GM12878 (cell line): ENCODE results near the gene VWA3B. TPM values are rescaled to one million over a fixed set of nuclear protein-coding genes. Genes with fewer than 3 reads are reported as not detected.

ENCODE experiments used
- ATAC-seq: fragments of 200-7000 bp; cut with Tn5 transposase; 3 replicates; pipeline ENCODE4 v1.9.1; 2020; ENCODE audit warnings: mild to moderate bottlenecking, moderate library complexity
- BruUV-seq: library from RNA; stranded (reverse); fragments of 400-500 nt; replicated peaks from 2 replicates; lab custom pipeline; 2021; lab: Mats Ljungman, UMichigan
- CTCF ChIA-PET: fragments of 300-600 bp; sonication (Branson Sonifier 250); formaldehyde crosslinking; extraction: SDS; loops from one replicate; lab custom pipeline; 2021; ENCODE audit warnings: inconsistent platforms; lab: Yijun Ruan, JAX
- POLR2A ChIA-PET: fragments of 350-600 bp; formaldehyde crosslinking; extraction: SDS; loops from one replicate; lab custom pipeline; 2021; ENCODE audit warnings: inconsistent platforms; lab: Charles Lee
- RAD21 ChIA-PET: fragments of 300-600 bp; sonication (Branson Sonifier 250); formaldehyde crosslinking; loops from one replicate; lab custom pipeline; 2023; ENCODE audit warnings: antibody characterized with exemption; ENCODE audit not compliant: unreplicated experiment; lab: Charles Lee
- SMC1A ChIA-PET: fragments of 300-600 bp; sonication (Branson Sonifier 250); formaldehyde crosslinking; loops from one replicate; lab custom pipeline; 2023; ENCODE audit not compliant: unreplicated experiment, uncharacterized antibody; lab: Charles Lee
- DNase-seq: peaks from one replicate; pipeline ENCODE4 v3.0.0-alpha.2; 2011; ENCODE audit warnings: low read depth, low spot score
- FAIRE-seq: peaks from 3 replicates; lab custom pipeline; 2011; peaks lifted over from hg19 to GRCh38; lab: Jason Lieb, UNC
- H2AFZ ChIP-seq: 2 replicates; pipeline ENCODE4 v1.6.0; 2011; ENCODE audit warnings: low read depth, low read length, control low read depth; ENCODE audit not compliant: control insufficient read depth
- H3K27ac ChIP-seq: 2 replicates; pipeline ENCODE4 v1.5.1; 2011; ENCODE audit warnings: control low read depth; ENCODE audit not compliant: control insufficient read depth, insufficient read depth
- H3K27me3 ChIP-seq, 2 experiments: replicated peaks in 1 of 2; 2 replicates each; pipeline versions ENCODE4 v1.6.0 to v1.6.1; 2011; ENCODE audit warnings: low read length in 1 of 2; ENCODE audit not compliant: control insufficient read depth in 2 of 2, insufficient read depth in 2 of 2
- H3K36me3 ChIP-seq, 2 experiments: 2 replicates each; pipeline ENCODE4 v1.5.1; 2011; ENCODE audit warnings: low read length in 1 of 2; ENCODE audit not compliant: control insufficient read depth in 2 of 2, insufficient read depth in 2 of 2
- H3K4me1 ChIP-seq: 2 replicates; pipeline ENCODE4 v1.6.1; 2011; ENCODE audit warnings: mild to moderate bottlenecking, low read length, moderate library complexity, mixed read lengths; ENCODE audit not compliant: control insufficient read depth, insufficient read depth
- H3K4me2 ChIP-seq: 2 replicates; pipeline ENCODE4 v1.6.0; 2011; ENCODE audit warnings: control low read depth; ENCODE audit not compliant: control insufficient read depth, insufficient read depth
- H3K4me3 ChIP-seq: fragments of 200-600 bp; sonication (generic); 2 replicates; pipeline ENCODE4 v1.5.1; 2016
- H3K79me2 ChIP-seq: 2 replicates; pipeline ENCODE4 v1.6.0; 2011; ENCODE audit warnings: low read length; ENCODE audit not compliant: control insufficient read depth, insufficient read depth
- H3K9ac ChIP-seq: 2 replicates; pipeline ENCODE4 v1.8.0; 2011; ENCODE audit warnings: low read length, control low read depth, mixed read lengths; ENCODE audit not compliant: control insufficient read depth, insufficient read depth
- H3K9me3 ChIP-seq: replicated peaks from 3 replicates; pipeline ENCODE4 v1.5.1; 2011; ENCODE audit warnings: mild to moderate bottlenecking, low read length; ENCODE audit not compliant: control insufficient read depth, insufficient read depth
- H4K20me1 ChIP-seq: 2 replicates; pipeline ENCODE4 v1.6.0; 2011; ENCODE audit not compliant: control insufficient read depth, insufficient read depth
- ASH2L ChIP-seq: fragments of 300-600, 200-600 bp; sonication (generic); IDR thresholded peaks from 2 replicates; pipeline ENCODE4 v1.6.1; 2017; ENCODE audit warnings: low read depth, mild to moderate bottlenecking, borderline replicate concordance
- BCLAF1 ChIP-seq: fragments of 450-650 bp; IDR thresholded peaks from 2 replicates; pipeline ENCODE4 v1.6.1; 2017; ENCODE audit warnings: antibody characterized with exemption, mild to moderate bottlenecking, moderate library complexity
- DPF2 ChIP-seq: fragments of 450-650 bp; IDR thresholded peaks from 2 replicates; pipeline ENCODE4 v1.6.1; 2017; ENCODE audit warnings: mild to moderate bottlenecking
- E4F1 ChIP-seq: fragments of 450-650 bp; IDR thresholded peaks from 2 replicates; pipeline ENCODE4 v1.6.1; 2018; ENCODE audit warnings: borderline replicate concordance, mild to moderate bottlenecking; ENCODE audit not compliant: partially characterized antibody
- GATAD2B ChIP-seq: fragments of 450-650 bp; conservative IDR thresholded peaks from 2 replicates; pipeline ENCODE4 v1.6.1; 2017; ENCODE audit warnings: low read depth, mild to moderate bottlenecking, moderate library complexity
- JUND ChIP-seq: IDR thresholded peaks from 2 replicates; pipeline ENCODE4 v1.6.1; 2012; ENCODE audit warnings: low read depth, mild to moderate bottlenecking, low read length, improper control_type of control experiment, moderate library complexity
- MYC ChIP-seq: IDR thresholded peaks from 2 replicates; pipeline ENCODE4 v1.6.1; 2011; ENCODE audit warnings: mild to moderate bottlenecking, low read length, moderate library complexity, inconsistent platforms; ENCODE audit not compliant: insufficient read depth, insufficient replicate concordance, insufficient read length, severe bottlenecking
- NR2F1 ChIP-seq: fragments of 450-650 bp; conservative IDR thresholded peaks from 2 replicates; pipeline ENCODE4 v1.6.1; 2017; ENCODE audit warnings: mild to moderate bottlenecking
- POLR2AphosphoS5 ChIP-seq: IDR thresholded peaks from 2 replicates; pipeline ENCODE4 v1.6.1; 2011; ENCODE audit warnings: mild to moderate bottlenecking, low read length, inconsistent platforms
- RAD51 ChIP-seq: fragments of 450-650 bp; IDR thresholded peaks from 2 replicates; pipeline ENCODE4 v1.6.1; 2016; ENCODE audit warnings: moderate library complexity, mild to moderate bottlenecking, inconsistent platforms
- RB1 ChIP-seq: fragments of 450-650 bp; formaldehyde crosslinking; IDR thresholded peaks from 2 replicates; pipeline ENCODE4 v1.6.1; 2017; ENCODE audit warnings: mild to moderate bottlenecking, borderline replicate concordance
- SREBF1 ChIP-seq: IDR thresholded peaks from 2 replicates; pipeline ENCODE4 v1.6.1; 2012; ENCODE audit warnings: mild to moderate bottlenecking, low read length
- SUZ12 ChIP-seq: fragments of 200-600 bp; sonication (generic); IDR thresholded peaks from one replicate; pipeline ENCODE4 v1.6.1; 2018; ENCODE audit warnings: antibody characterized with exemption, mild to moderate bottlenecking; ENCODE audit not compliant: unreplicated experiment
- ZBTB33 ChIP-seq: fragments of 450-650 bp; IDR thresholded peaks from 2 replicates; pipeline ENCODE4 v1.6.1; 2017; ENCODE audit warnings: mild to moderate bottlenecking
- WGBS: methylation state at CpG from one replicate; pipeline ENCODE4 v1.1.6; 2016; ENCODE audit warnings: low lambda C conversion rate; ENCODE audit not compliant: insufficient replicate concordance, insufficient coverage; ENCODE audit errors: missing lambda C conversion rate; 5-methylcytosine and 5-hydroxymethylcytosine counted together
- in situ Hi-C: fragments of 300-500 bp; cut with MboI; formaldehyde crosslinking; loops from 9 replicates; pipeline ENCODE4 v1.14.3; 2018; ENCODE audit warnings: mixed read lengths
- intact Hi-C: fragments of 100-400 bp; cut with micrococcal nuclease; formaldehyde crosslinking; loops from one replicate; pipeline ENCODE4 v1.14.2; 2022; ENCODE audit not compliant: unreplicated experiment
- polyA plus RNA-seq, 11 experiments: library from polyadenylated mRNA; depleted of rRNA in 4 of 11; unstranded in 6 of 11; stranded (reverse) in 5 of 11; fragments of >200 nt; fragmentation: Nextera tagmentation in 4 of 11; fragmentation: Illumina TruSeq in 1 of 11; extraction: Ambion mirVana in 4 of 11; extraction: Trizol in 1 of 11; gene quantifications; 1 replicate in 1 of 11; 2 replicates in 10 of 11; pipeline versions ENCODE4 v1.2.1 to v1.2.3, GENCODE V29; 2011 to 2016; ENCODE audit warnings: inconsistent platforms in 2 of 11, missing spikeins in 2 of 11, low read depth in 1 of 11
- total RNA-seq, 4 experiments: library from RNA; depleted of rRNA in 3 of 4; stranded (reverse); fragments of >200 nt in 3 of 4; fragmentation: Illumina TruSeq in 1 of 4; extraction: Trizol in 1 of 4; gene quantifications; 2 replicates each; pipeline versions ENCODE4 v1.2.1 to v1.2.3, GENCODE V29; 2013 to 2021

VWA3B gene
- total and polyA plus RNA-seq, 10 of the 15 experiments (the other 5 are each of a cell fraction or from before 2014, with no cell fraction given) = 0.04 to 0.86 (median 0.19) TPM; not detected in 4

- no peak for ATAC-seq
- WGBS = 43% methylated on average over 1 of the region's 1 CpG
- no peak for FAIRE-seq
- no peaks in the 10 kb centered on the region for H3K79me2 ChIP-seq
- no TSS peak for BruUV-seq
- TF ChIP-seq RAD51 (no peak), POLR2AphosphoS5 (no peak), MYC (no peak), SREBF1 (no peak), ASH2L (no peak), RB1 (no peak), NR2F1 (no peak), JUND (no peak), GATAD2B (no peak), DPF2 (no peak), BCLAF1 (no peak), SUZ12 (no peak), ZBTB33 (no peak), E4F1 (no peak)
- intact Hi-C loops = loop anchor here (5.0 kb wide), 1 partner anchor 284 kb away; no protein-coding TSS in a partner anchor
- H3K27me3 ChIP-seq = no peaks in the 10 kb centered on the region
- no peak overlapping the region for H3K4me3 ChIP-seq
- ChIA-PET CTCF (interaction anchor here (1.0 kb wide), 1 partner anchor 285 kb away, joined by 4 read pairs; no protein-coding TSS in a partner anchor), SMC1A (interaction anchor here (0.6 kb wide), 1 partner anchor 188 kb away, joined by 3 read pairs; no protein-coding TSS in a partner anchor), POLR2A (no interaction called here), RAD21 (no interaction called here)
- no peaks in the 10 kb centered on the region; the same call in 2 of the 3 replicates for H3K9me3 ChIP-seq
- H3K36me3 ChIP-seq = no peaks in the 10 kb centered on the region
- H3K9ac ChIP-seq = no peak overlapping the region
- H4K20me1 ChIP-seq = no peaks in the 10 kb centered on the region
- no peak overlapping the region for H3K4me2 ChIP-seq
- H3K27ac ChIP-seq = no peak overlapping the region
- DNase-seq = no peak
- peaks cover 10% of the 10 kb centered on the region for H3K4me1 ChIP-seq
- in situ Hi-C loops = no loop called here
- no peak overlapping the region for H2AFZ ChIP-seq
Observed at GRCh38 chr2:98091738-98092137, 4.8 kb downstream of the VWA3B start.
